ENCODE data around the gene DTNA.
A peak's percentile ranks its signal among the peaks of the same experiment; 100 is the strongest.

The DTNA gene

GRCh38 chr18:34880403-34880802, 170.3 kb downstream of the DTNA start:
- Histone ChIP-seq H3K9ac (no peak overlapping the region), H2AFZ (ENCODE audit: low read depth) (no peak overlapping the region), H3K79me2 (ENCODE audit: insufficient read depth, low read depth) (no peaks in the 10 kb centered on the region), H3K4me2 (peak overlapping the region; percentile 6; the same call in 1 of the 2 replicates), H4K20me1 (ENCODE audit: insufficient read depth) (no peaks in the 10 kb centered on the region), H3K4me3 (IDR thresholded peaks at IDR 0.05; ENCODE audit: insufficient read depth, low read depth, low read length) (no peak overlapping the region), H3K36me3 (ENCODE audit: insufficient read depth) (no peaks in the 10 kb centered on the region), H3K27me3 (ENCODE audit: insufficient read depth, low read depth) (no peaks in the 10 kb centered on the region), H3K27ac (no peak overlapping the region), H3K4me1 (ENCODE audit: low read depth, poor library complexity, severe bottlenecking) (peaks cover 11% of the 10 kb centered on the region)
- TF ChIP-seq CTCF (conservative IDR thresholded peaks at IDR 0.05; ENCODE audit: low read depth, low read length) = no peak

DNA sequence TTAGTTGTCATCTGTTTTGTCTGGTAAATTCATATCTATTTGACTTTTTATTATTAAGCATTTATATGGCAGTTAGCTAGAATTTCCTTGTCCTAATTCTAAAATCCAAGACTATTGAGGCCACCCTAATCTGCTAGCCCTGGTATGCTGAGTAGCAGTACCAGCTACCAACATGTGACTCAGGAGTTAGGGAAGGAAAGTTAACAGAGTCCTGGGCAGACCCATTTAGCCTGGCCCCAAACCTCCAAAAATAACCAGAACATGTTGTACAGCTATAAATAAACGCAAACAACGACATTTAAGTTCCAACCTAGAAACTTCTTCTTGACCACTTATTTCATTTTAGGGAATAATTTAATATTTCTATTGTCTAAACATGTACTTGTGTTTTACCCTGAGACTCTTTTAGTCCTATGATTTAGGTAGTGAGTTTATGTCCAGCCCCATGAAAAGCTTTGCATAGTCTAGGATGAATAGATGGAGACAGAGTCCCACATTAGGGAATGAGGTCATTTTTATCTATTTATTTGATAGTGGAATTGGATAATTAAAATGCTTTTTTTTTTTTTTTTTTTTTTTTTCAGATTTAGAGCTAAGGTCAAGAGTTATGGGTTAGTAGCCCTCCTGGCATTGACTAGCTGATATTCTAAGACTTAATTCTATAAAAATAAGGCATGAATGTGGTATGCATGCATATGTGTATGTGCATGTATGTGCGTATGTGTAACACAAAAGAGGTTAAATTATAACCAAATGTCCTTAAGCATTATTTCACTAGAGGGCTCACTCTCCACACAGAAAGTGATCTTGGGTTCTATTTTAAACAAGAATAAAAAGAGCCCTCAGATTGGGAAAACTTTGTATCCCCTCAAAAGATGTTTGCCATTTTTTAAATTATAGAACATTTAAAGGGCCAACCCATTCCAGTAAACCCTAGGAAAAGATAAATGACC, 171.1 kb downstream of the DTNA start:
- no peaks in the 10 kb centered on the region for H3K27me3 ChIP-seq (ENCODE audit: insufficient read depth, low read depth)
- TF ChIP-seq CTCF (conservative IDR thresholded peaks at IDR 0.05; ENCODE audit: low read depth, low read length) = no peak
- H3K4me2 ChIP-seq = no peak overlapping the region; the same call in 1 of the 2 replicates
- no peaks in the 10 kb centered on the region for H4K20me1 ChIP-seq (ENCODE audit: insufficient read depth)
- H3K27ac ChIP-seq = no peak overlapping the region
- no peak overlapping the region for H3K4me3 ChIP-seq (IDR thresholded peaks at IDR 0.05; ENCODE audit: insufficient read depth, low read depth, low read length)
- no peaks in the 10 kb centered on the region for H3K79me2 ChIP-seq (ENCODE audit: insufficient read depth, low read depth)
- no peak overlapping the region for H2AFZ ChIP-seq (ENCODE audit: low read depth)
- H3K4me1 ChIP-seq (ENCODE audit: low read depth, poor library complexity, severe bottlenecking) = peaks cover 11% of the 10 kb centered on the region
- no peak overlapping the region for H3K9ac ChIP-seq
- no peaks in the 10 kb centered on the region for H3K36me3 ChIP-seq (ENCODE audit: insufficient read depth)

DNA sequence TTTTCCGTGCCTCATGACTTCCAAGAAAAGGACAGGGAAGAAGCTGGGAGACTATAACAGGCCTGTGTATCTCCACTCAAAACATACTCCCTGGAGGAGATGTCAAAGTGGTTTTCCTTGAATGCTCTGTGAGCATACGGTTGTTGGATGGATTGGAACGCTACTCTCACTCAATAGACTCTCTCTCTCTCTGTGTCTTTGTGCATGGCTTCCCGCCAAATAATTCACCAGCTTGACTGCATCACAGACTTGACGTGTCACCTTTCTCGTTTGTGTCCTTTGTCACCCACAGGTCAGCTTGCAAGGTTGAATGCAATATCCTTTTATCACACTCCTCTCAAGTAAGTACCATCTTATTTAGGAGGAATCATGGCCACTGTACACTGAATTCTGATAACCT, 174.3 kb downstream of the DTNA start:
- H3K27me3 ChIP-seq (ENCODE audit: insufficient read depth, low read depth) = no peaks in the 10 kb centered on the region
- no peaks in the 10 kb centered on the region for H4K20me1 ChIP-seq (ENCODE audit: insufficient read depth)
- peaks cover 11% of the 10 kb centered on the region for H3K4me1 ChIP-seq (ENCODE audit: low read depth, poor library complexity, severe bottlenecking)
- H3K27ac ChIP-seq = no peak overlapping the region
- TF ChIP-seq CTCF (conservative IDR thresholded peaks at IDR 0.05; ENCODE audit: low read depth, low read length) = no peak
- no peak overlapping the region for H2AFZ ChIP-seq (ENCODE audit: low read depth)
- H3K9ac ChIP-seq = no peak overlapping the region
- no peak overlapping the region for H3K4me2 ChIP-seq
- H3K36me3 ChIP-seq (ENCODE audit: insufficient read depth) = no peaks in the 10 kb centered on the region
- no peaks in the 10 kb centered on the region for H3K79me2 ChIP-seq (ENCODE audit: insufficient read depth, low read depth)
- H3K4me3 ChIP-seq (IDR thresholded peaks at IDR 0.05; ENCODE audit: insufficient read depth, low read depth, low read length) = no peak overlapping the region

DNA sequence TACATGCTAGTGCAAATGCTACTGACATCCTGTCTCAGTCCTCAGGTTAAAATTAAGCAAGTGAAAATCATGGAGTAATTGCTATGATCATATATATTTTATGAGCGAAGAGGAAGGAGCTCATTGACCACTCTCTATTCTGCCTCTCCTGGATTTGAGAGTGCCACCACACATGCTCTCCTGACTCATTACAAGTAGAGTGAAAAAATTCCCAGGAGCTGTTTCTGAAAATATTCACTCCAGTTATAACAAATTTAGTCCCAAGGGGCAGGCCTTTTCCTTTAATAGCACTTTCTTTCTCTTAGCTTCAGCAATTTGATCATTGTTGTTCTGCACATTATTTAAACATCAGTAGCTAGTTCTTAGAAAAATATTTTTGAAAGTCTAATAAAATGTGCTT, 176.1 kb downstream of the DTNA start:
- H3K79me2 ChIP-seq (ENCODE audit: insufficient read depth, low read depth) = no peaks in the 10 kb centered on the region
- TF ChIP-seq CTCF (conservative IDR thresholded peaks at IDR 0.05; ENCODE audit: low read depth, low read length) = no peak
- H3K4me2 ChIP-seq = no peak overlapping the region
- H2AFZ ChIP-seq (ENCODE audit: low read depth) = no peak overlapping the region
- no peaks in the 10 kb centered on the region for H3K36me3 ChIP-seq (ENCODE audit: insufficient read depth)
- no peak overlapping the region for H3K9ac ChIP-seq
- H4K20me1 ChIP-seq (ENCODE audit: insufficient read depth) = no peaks in the 10 kb centered on the region
- no peak overlapping the region for H3K27ac ChIP-seq
- H3K4me1 ChIP-seq (ENCODE audit: low read depth, poor library complexity, severe bottlenecking) = no peaks in the 10 kb centered on the region
- no peak overlapping the region for H3K4me3 ChIP-seq (IDR thresholded peaks at IDR 0.05; ENCODE audit: insufficient read depth, low read depth, low read length)
- H3K27me3 ChIP-seq (ENCODE audit: insufficient read depth, low read depth) = no peaks in the 10 kb centered on the region

Data from KMS-11 (cell line).